Measurements from ENCODE around the gene MAP3K1.

MAP3K1 gene

DNA sequence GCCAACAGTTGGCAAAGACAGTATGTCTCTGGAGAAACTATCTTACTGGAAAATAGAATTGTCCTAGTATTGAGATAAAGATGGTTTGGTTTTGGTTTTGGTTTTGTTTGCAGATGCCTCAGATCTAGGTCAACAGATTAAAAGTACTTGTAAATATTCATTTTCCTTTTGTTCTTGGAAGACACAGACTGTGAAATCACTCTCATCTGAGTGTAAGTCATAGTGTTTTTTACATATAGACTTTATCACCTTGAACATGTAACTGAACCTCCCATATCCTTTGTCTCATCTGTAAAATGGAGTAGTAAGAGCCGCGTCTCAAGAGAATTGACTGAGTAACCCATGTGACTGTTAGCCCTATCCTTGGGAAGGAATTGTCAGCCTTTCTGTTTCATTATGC is 34.3 kb downstream of the MAP3K1 start:
- DNase-seq (ENCODE audit: low spot score): no peak

DNA sequence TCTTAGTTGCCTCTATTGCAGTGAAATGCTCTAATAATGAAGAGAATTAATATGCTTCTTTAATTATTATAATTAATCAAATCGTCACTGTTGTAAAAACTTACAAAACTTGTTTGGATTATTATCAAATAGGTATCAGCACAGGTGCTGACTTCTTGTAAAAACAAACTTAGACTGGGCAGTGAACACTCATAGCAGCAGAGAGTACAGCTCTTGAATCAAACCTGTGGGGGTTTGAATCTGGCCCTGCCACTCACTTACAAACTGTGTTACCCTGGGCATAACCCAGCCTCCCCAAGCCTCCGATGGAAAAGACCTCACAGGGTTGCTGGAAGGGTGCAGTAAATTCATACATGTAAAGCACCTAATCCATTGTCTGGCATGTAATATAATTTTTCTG is 35.1 kb downstream of the MAP3K1 start:
- no peak for DNase-seq (ENCODE audit: low spot score)

DNA sequence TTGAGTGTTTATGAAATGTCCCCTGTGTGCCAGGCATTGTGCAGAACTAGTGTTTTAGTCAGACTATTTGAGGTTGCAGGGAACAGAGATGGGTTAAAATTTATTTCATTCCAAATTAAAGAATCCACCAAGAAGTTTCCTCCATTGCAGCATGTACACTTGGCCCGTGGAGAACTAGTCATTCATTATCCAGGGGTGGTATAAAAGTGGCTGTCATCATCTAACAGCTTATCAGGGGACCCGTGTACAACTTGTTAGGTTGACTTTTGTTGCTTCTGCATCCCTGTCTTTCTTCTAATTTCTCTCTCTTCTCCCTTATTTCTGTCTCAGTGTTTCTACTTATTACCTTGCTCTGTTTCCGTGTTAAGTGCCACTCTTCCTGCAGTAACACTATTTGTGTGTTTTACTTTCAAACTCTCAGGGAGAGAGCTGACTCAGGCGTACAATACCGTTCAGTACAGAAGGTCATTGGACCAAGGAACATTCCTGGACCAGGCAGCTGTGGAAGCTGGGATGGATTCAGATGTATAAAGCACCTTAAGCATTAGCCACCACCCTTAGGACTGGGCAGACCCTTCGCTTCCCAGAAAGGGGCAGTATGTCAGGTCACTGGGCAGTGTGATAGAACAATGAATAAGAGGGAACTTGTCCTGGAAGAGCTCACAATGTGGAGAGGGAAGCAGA is 36.1 kb downstream of the MAP3K1 start:
- no peak for DNase-seq (ENCODE audit: low spot score)

DNA sequence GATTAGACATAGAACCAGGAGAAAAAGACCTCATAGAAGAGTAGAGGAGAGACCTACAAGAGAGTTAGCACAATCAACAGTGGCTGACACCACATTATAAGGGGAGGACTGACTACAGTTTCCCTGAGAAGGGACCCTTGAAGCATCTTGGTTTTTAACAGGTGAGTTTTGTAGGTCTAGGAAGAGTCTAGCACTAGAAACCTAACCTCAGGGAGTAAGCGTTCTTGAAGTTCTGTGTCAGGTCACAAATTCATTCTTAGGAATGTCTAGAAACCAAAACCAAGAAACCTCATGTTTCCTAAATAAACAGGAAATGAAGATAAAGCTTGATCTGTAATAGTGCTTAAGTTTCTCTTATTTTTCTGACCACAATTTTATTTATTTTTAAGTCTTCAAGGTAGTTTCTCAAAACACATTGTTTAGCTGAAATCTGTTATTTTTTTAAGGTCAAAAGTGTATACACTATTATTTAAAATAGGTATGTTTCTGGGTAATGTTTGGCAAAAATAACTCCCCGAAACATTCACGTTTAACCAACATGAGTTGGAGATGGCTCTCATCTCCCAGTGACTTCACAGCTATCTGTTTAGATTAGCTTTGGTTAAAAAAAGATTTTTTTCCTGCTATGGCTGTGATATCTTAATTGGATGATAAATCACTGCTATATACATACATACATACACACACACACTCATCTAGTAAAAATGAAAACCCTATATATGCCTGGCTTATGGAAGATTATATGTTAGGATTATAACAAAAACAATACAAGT is 37.1 kb downstream of the MAP3K1 start:
- no peak for DNase-seq (ENCODE audit: low spot score)

DNA sequence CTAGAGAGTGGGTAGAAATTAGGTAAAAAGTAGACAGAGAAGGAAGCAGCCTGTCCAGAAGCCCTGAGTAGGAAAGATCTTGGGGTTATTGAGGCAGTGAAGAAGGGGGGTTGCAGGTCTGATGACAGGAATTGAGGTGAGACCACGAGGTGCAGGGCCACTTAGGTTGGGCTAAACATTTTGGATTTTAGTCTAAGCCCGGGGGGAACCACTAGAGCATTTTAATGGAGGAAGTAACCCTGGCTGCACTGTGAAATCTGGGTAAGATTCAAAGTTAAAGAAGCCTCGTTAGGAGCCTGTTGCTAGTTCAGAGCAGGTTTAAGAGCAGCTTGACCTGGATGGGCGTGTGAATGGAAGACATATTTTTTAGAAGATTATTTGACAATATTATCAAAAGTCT is 38.3 kb downstream of the MAP3K1 start:
- DNase-seq (ENCODE audit: low spot score): no peak

DNA sequence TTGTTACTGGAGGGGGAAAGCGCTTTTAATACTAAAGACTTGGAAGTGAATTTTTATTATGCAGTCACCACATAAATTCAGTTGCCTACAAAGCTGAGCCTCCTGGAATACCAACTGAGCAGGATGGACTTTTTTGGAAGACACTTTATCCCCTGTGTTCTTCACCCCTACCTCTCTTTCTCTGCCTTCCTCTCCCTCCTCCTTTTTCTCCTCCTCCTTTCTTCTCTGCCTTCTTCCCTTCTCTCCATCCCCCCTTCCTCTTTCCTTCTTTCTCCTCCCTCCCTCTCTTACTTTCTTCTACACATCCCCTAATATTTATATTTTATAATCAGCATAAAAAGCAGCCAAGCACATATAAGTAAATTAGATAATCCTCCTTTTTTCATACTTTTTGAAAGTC is 39.6 kb downstream of the MAP3K1 start:
- no peak for DNase-seq (ENCODE audit: low spot score)

DNA sequence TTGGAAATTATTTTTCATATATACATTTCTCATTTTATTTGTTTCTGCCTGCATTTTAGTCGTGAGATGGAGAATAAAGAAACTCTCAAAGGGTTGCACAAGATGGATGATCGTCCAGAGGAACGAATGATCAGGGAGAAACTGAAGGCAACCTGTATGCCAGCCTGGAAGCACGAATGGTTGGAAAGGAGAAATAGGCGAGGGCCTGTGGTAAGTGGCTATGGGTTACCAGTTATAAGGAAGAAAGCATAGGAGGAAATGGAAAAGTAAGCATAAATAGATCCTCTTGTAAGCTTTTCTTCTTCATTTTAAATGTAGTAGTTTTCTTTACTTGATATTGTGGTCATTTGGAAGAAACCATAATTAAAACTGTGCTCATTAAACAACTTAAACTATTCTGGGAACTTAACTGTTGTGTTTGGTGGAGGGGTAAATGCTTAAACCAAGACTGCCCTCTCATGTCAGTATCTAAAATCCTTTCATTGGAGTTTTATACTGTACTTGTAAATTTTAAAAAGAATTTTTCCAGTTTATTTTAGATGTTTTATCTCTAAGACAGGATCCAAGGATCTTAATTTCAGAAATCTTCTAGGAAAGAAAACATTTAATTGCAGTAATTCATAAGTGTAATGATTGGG is 41.3 kb downstream of the MAP3K1 start:
- no peak for DNase-seq (ENCODE audit: low spot score)

DNA sequence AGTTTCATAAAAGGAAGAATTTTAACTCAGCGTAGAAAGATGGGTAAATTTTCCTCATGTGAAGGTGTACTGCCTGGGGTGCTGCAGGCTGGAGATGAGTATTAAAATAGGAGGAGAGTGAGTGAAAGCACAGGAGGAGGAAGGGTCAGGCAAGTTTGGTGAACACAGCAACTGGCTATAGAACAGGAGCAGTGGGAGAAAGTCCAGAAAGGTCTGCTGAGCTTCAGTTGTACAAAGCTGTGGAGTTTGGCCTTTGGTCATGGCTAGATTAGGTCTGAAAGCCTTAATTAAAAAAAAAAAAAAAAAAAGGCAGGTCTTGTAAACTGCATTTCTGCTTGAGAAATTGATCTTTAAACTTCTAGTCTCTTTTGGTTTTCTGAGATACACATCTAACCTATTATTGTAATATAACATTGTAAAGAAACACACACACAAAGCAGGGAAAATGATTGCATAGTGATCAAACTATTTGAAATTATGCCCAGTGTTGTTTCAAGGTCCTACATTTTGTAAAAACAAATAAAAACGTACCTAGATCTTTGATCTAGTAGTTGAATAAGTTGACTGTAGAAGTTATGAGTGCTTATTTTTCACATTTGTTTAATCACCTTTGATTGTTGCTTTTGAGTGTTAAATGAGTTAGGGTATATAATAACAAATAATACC is 43.6 kb downstream of the MAP3K1 start:
- no peak for DNase-seq (ENCODE audit: low spot score)

DNA sequence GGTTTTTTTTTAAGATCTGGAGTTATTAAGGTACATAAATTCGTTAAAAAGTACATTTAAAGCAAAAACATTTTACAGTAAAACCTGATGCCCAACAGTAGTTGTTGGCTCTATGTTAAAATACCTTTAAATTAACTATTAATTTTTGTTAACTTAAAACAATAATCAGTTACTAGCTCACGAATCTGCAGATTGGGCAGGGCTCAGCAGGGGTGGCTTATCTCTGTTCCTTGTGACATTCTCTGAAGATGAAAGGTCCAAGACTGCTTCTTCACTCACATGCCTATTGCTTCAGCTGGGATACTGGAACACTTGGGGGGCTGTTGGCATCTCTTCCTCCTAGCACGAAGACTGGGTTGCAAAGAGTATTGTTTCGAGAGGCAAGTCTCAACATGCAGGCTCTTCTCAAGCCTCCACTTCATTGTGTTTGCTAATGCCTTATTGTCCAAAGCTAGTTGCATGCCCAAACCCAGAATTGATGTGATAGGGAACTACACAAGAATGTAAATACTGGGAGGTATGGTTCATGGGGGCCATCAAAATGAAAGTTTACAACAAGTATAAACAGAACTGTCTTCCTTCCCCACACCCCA is 46.6 kb downstream of the MAP3K1 start:
- no peak for DNase-seq (ENCODE audit: low spot score)

DNA sequence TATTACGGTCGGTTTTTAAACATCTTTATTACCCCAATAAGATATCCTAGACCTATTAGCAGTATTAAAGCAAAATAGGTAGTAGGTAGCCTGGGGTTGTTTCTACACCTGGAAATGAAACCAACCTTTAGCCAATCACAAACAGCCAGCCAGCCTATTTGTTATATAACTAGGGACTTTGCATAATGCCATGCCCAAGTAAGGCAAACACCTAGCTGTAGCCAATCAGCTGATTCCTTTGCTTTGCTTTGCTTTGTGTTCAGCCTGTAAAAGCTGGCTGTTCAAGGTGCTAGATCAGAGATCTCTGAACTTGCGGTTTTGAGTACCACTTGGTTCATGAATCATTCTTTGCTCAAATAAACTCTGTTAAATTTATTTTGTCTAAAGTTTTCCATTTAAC is 47.6 kb downstream of the MAP3K1 start:
- DNase-seq (ENCODE audit: low spot score): no peak

DNA sequence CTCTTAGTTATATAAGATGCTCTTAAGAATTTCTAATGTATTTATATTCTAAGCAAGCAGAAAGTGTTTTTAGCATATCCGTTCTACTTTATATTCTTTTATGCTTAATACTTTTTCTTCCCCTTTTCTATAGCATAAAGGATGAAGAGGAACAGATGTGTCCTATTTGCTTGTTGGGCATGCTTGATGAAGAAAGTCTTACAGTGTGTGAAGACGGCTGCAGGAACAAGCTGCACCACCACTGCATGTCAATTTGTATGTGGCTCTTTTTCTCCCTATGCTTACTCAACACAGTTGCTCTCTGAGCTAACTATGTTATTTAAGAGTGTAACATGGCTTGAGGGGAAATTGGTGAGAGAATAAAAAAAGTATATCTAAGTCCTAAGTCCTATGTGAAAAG is 56.4 kb downstream of the MAP3K1 start:
- DNase-seq (ENCODE audit: low spot score): no peak

DNA sequence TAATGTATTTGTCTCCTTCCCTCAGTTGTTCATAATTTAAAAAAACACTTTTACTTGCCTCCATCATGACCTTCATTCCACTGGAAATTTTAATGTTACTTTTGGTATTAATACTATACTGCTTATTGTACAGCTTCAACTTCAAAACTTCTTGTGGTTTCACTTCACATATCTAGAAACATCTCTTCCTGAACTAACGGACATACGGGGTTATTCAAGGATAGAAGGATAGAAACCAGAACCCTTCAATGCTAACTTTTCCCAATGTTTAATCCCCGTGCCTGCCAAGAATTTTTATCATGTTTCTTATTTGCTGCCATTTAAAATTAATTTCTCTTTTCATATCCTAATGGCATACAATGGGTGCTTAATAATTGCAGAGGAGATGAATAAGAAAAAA is 57.7 kb downstream of the MAP3K1 start:
- DNase-seq (ENCODE audit: low spot score): no peak

DNA sequence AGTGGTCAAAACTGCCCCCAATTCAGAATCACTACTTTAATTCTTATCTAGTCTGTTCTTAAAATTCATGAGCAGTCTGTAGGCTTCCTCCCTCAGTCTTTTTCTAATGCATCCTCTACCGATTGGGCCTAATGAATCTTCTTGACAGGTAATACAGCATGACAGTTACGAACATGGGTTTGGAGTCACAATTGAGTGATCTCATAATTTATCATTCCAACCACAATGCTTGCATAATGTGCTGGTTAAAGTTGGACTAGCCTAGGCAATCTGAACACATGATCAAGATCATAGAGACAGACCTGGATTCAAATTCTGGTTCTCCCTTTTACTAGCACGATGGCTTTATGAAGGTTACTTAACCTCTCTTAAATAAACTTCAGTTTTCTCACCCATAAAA is 61.0 kb downstream of the MAP3K1 start:
- no peak for DNase-seq (ENCODE audit: low spot score)

DNA sequence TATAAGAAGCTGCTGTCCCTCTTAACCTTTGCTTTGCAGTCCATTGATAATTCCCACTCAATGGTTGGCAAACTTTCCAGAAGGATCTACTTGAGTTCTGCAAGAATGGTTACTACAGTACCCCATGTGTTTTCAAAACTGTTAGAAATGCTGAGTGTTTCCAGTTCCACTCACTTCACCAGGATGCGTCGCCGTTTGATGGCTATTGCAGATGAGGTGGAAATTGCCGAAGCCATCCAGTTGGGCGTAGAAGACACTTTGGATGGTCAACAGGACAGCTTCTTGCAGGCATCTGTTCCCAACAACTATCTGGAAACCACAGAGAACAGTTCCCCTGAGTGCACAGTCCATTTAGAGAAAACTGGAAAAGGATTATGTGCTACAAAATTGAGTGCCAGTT is 66.2 kb downstream of the MAP3K1 start:
- no peak for DNase-seq (ENCODE audit: low spot score)

DNA sequence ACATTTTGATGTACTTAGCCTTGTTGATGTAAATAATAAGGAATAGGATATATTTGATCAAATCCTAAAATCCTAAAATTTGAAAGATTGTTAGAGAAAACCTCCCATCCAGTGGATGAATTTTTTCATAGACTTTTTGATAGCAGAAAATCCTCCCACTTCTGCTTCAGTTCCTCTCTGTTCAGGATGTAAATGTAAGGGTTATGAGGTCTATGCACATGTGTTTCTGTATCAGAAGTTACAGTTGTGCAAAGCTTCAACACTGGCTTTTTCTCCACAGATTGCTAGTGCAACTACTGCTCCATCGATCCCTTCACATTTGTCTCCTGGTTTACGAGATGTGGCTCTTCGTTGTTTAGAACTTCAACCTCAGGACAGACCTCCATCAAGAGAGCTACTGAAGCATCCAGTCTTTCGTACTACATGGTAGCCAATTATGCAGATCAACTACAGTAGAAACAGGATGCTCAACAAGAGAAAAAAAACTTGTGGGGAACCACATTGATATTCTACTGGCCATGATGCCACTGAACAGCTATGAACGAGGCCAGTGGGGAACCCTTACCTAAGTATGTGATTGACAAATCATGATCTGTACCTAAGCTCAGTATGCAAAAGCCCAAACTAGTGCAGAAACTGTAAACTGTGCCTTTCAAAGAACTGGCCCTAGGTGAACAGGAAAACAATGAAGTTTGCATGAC is 78.1 kb downstream of the MAP3K1 start:
- no peak for DNase-seq (ENCODE audit: low spot score)

DNA sequence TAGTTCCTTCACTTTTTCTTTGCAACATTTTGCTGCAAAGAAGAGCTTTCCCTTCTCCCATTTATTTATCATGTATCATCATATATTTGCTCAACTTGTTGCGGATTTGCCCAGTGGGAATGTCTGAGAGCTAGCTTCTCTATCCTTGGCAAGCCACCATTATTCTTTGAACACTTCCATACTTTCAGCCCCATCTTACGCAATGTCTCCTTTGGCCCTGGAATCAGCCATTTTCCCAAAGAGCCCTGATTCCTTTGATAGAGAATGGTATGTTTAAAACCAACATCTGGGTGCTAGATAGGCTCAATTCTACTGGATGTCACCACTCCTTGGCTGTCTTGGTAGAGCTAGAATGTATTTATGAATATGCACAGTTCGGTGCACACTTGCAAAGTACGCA is 81.4 kb downstream of the MAP3K1 start:
- no peak for DNase-seq (ENCODE audit: low spot score)

DNA sequence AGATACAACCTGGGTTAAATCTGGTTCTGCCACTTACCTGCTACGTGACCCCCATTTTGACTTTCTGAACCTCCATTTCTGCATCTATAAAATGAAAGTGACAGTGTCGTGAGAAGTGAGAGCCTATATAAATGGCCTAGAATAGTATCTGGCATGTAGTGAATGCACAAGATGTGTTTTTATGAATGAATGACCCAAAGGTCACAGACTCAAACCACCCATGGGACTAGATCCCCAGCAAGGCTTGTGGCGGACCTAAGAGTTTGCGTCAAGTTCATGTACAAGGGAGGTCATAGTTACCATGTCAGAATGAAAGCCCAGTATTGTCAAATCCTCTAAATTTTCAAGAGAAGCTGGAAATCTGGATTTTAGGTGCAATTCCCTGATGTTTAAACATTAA is 82.9 kb downstream of the MAP3K1 start:
- no peak for DNase-seq (ENCODE audit: low spot score)

DNA sequence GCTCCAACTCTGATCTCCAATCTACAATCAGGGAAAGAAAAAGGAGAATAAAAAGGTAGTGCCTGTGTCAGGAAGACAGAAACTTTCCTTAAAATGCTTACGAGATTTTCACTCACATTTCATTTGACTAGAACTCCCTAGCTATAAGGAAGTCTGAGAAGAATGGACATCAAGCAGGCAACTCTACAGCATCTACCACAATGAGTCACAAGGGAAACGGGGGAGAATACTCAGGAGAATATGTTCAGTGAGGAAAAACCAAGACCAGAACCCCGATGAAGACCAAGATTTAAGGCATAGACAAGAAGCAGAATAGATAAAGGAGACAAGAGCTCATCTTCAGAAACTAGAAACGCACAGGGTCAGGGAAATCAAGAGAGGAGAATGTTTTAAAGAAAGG is 85.0 kb downstream of the MAP3K1 start:
- no peak for DNase-seq (ENCODE audit: low spot score)

DNA sequence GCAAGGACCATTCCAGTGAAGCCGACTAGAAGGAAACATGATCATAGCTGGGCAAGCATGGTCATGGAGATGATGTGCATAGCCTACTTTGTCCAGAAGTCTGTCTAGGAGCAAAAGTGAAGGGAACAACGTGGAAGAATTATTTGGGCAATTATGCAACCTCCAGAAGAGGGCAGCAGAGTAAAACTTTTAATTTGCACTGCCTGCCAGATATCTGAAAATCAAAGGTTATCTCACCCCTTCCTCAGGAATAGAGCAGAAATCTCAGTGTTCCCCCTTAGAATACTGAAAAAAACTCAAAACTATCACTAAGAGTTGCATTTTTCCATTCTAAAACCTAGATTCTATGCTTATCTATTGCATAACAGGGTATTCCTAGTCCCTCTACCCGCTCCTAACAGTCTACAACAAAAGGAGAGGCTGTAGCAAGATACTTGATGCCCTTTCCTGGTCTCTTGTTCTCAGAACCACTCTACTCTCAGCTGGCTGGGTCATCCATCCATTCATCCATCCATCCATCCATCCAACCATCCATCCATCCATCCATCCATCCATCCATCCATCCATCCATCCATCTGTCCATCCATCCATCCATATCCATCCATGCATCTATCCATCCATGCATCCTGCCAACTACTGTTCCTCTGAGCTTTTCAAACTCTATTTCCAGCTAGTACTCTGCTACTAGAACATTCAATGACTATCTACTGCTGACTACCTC is 85.7 kb downstream of the MAP3K1 start:
- DNase-seq (ENCODE audit: low spot score): peak; percentile 57

DNA sequence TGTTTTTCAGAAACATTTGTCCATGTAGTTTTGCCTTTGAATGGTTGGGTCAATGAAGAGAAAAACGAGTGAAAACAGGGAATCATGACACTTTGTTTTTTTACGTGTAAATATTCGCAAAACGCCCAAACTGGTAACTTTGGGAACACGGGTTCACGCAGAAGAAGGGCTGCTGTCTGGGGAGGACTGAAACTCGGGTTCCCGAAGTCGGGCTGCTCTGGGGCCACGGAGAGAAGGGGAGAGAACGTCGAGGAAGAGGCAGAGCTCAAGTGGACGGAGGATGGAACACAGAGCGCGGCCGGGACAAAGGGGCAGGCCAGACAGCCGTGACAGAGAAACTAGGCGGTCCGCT is 93.6 kb downstream of the MAP3K1 start:
- DNase-seq (ENCODE audit: low spot score): peak; percentile 40
